ENCODE results near the gene CA12.

GRCh38 chr15:63350178-63350621 lies 31.4 kb downstream of the CA12 start:
- TF ChIP-seq EZH2 (IDR thresholded peaks at IDR 0.05; ENCODE audit: borderline replicate concordance, low read depth, low read length, poor library complexity, severe bottlenecking), result no peak
- TF ChIP-seq CTCF (conservative IDR thresholded peaks at IDR 0.05; ENCODE audit: low read depth, low read length), result no peak

All from A673 (cell line).